Measurements from ENCODE around the gene RNF145.

GRCh38 chr5:159147976-159148375, 61.4 kb downstream of the RNF145 start:
- TF ChIP-seq POLR2A (IDR thresholded peaks at IDR 0.05) (no peak), CTCF (IDR thresholded peaks at IDR 0.05) (no peak)
